Measurements from ENCODE around the gene STXBP6. TPM values are rescaled to one million over a fixed set of nuclear protein-coding genes. Genes with fewer than 3 reads are reported as not detected.

Gene STXBP6
- total and polyA plus RNA-seq, 2 of the 13 experiments (the other 11 are each of a cell fraction or from before 2014, with no cell fraction given) = 35.3 to 42.8 TPM

GRCh38 chr14:25034803-25035681 lies 14.9 kb downstream of the STXBP6 start (continued):
- no peak for TF ChIP-seq SETDB1 (CRISPR knock-in tag; IDR thresholded peaks at IDR 0.05; ENCODE audit: borderline replicate concordance)
- TF ChIP-seq EZH2 (conservative IDR thresholded peaks at IDR 0.05; ENCODE audit: low read depth, low read length) = no peak
- no peak for TF ChIP-seq NR2F6 (IDR thresholded peaks at IDR 0.05)
- TF ChIP-seq NR2F6 (CRISPR knock-in tag; IDR thresholded peaks at IDR 0.05) = peak; percentile 68; the same call in 1 of the 2 replicates
- TF ChIP-seq, protein P1, sequence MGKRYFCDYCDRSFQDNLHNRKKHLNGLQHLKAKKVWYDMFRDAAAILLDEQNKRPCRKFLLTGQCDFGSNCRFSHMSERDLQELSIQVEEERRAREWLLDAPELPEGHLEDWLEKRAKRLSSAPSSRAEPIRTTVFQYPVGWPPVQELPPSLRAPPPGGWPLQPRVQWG (CRISPR knock-in tag; IDR thresholded peaks at IDR 0.05; ENCODE audit: borderline replicate concordance, low read depth) = no peak
- TF ChIP-seq ZNF280D (CRISPR knock-in tag; IDR thresholded peaks at IDR 0.05) = 0 out of 2 replicates have a peak, but pooled peaks have one; percentile 45
- TF ChIP-seq ATF7-NPFF (CRISPR knock-in tag; IDR thresholded peaks at IDR 0.05; ENCODE audit: low read depth) = no peak
- no peak for TF ChIP-seq AKAP8 (CRISPR knock-in tag; IDR thresholded peaks at IDR 0.05)
- no peak; the same call in 1 of the 2 replicates for TF ChIP-seq ZNF138 (CRISPR knock-in tag; IDR thresholded peaks at IDR 0.05; ENCODE audit: low read depth)
- TF ChIP-seq MZF1 (CRISPR knock-in tag; IDR thresholded peaks at IDR 0.05; ENCODE audit: borderline replicate concordance) = no peak
- TF ChIP-seq ZNF367 (CRISPR knock-in tag; IDR thresholded peaks at IDR 0.05; ENCODE audit: borderline replicate concordance) = no peak
- TF ChIP-seq KIAA2018 (CRISPR knock-in tag; IDR thresholded peaks at IDR 0.05; ENCODE audit: borderline replicate concordance) = no peak
- no peak for TF ChIP-seq MED13 (CRISPR knock-in tag; IDR thresholded peaks at IDR 0.05)
- no peak for TF ChIP-seq ZNF672 (CRISPR knock-in tag; IDR thresholded peaks at IDR 0.05)
- TF ChIP-seq THAP7 (CRISPR knock-in tag; IDR thresholded peaks at IDR 0.05) = no peak
- TF ChIP-seq NFRKB (IDR thresholded peaks at IDR 0.05) = no peak

Measured in HepG2 (cell line).